ENCODE results near the gene CDYL. TPM values are rescaled to one million over a fixed set of nuclear protein-coding genes. Genes with fewer than 3 reads are reported as not detected.

CDYL gene
- total RNA-seq, 1 experiment from 2014 or later, result 4.2 TPM

DNA sequence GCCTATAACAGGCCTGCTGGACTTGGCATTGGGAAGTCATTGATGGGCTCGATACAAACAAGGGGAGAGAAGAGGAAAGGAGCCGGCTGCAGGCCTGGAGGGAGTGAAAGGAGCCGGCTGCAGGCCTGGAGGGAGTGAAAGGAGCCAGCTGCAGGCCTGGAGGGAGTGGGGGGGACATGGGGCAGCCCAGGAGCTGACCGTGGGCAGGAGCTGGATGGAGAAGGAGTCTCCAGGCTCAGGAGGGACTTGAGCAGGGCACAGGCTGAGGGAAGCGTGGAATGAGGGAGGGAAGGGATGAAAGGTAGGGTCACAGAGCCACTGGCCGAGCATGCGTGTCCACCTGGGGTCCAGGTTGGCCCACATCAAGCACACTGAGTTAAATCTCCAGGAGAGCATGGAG, 195.6 kb downstream of the CDYL start:
- H3K9me2 ChIP-seq (replicated peaks; ENCODE audit: insufficient read depth, low read length), result no peaks in the 10 kb centered on the region
- no peaks in the 10 kb centered on the region for H4K20me1 ChIP-seq (ENCODE audit: insufficient read depth, low read depth, low read length)
- H3K9ac ChIP-seq (ENCODE audit: low read length), result no peak overlapping the region
- no peak overlapping the region for H3K27ac ChIP-seq (ENCODE audit: low read length)
- H3K36me3 ChIP-seq (ENCODE audit: insufficient read depth, low read length), result no peaks in the 10 kb centered on the region
- H3K27me3 ChIP-seq (ENCODE audit: low read length), result no peaks in the 10 kb centered on the region
- H3K4me3 ChIP-seq (ENCODE audit: low read length), result no peak overlapping the region
- no peak overlapping the region for H3K4me2 ChIP-seq (ENCODE audit: low read depth, low read length, poor library complexity, severe bottlenecking)
- no peak overlapping the region for H2AFZ ChIP-seq (ENCODE audit: low read length)
- no peaks in the 10 kb centered on the region for H3K79me2 ChIP-seq (ENCODE audit: low read length)
- no peaks in the 10 kb centered on the region for H3K9me3 ChIP-seq (ENCODE audit: low read length)
- no peak for DNase-seq
- no peaks in the 10 kb centered on the region for H3K4me1 ChIP-seq (ENCODE audit: low read length)

DNA sequence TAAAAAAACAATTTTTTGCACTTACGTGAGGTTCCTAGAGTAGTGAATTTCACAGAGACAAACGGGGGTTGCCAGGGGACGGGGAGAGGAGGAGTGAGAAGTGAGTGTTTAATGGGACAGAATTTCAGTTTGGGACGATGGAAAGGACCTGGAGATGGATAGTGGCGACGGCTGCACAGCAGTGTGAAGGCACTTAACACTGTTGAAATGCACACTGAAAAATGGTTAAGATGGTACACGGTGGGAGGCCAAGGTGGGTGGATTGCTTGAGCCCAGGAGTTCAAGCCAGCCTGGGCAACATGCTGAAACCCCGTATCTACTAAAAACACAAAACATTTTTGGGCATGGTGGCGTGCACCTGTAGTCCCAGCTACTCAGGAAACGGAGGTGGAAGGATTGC, 196.2 kb downstream of the CDYL start:
- Histone ChIP-seq H2AFZ (ENCODE audit: low read length) (no peak overlapping the region), H3K4me1 (ENCODE audit: low read length) (no peaks in the 10 kb centered on the region), H3K36me3 (ENCODE audit: insufficient read depth, low read length) (no peaks in the 10 kb centered on the region), H3K9me3 (ENCODE audit: low read length) (no peaks in the 10 kb centered on the region), H3K4me3 (ENCODE audit: low read length) (no peak overlapping the region), H3K4me2 (ENCODE audit: low read depth, low read length, poor library complexity, severe bottlenecking) (no peak overlapping the region), H3K27me3 (ENCODE audit: low read length) (no peaks in the 10 kb centered on the region), H4K20me1 (ENCODE audit: insufficient read depth, low read depth, low read length) (no peaks in the 10 kb centered on the region), H3K9ac (ENCODE audit: low read length) (no peak overlapping the region), H3K27ac (ENCODE audit: low read length) (no peak overlapping the region), H3K79me2 (ENCODE audit: low read length) (no peaks in the 10 kb centered on the region), H3K9me2 (replicated peaks; ENCODE audit: insufficient read depth, low read length) (no peaks in the 10 kb centered on the region)
- DNase-seq, result no peak

DNA sequence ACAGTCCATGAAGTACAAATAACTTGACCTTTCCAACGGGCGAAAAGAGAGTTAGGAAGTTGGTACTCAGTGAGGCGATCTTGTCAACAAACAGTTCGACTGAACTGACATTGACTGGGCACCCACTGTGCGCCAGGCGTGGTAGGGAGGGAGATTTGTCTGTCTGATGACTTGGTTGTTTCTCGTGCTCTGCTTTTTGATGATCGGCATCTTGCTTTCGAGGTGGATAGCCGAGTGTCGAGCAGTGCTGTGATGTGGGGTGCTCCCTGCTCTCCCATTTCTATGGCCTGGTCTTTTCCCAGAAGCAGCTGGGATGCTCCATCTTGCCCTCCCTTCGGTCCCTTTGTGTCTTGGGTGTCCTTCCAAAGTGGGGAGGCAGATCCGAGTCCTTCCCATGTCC, 197.2 kb downstream of the CDYL start:
- Histone ChIP-seq H3K9me3 (ENCODE audit: low read length) (no peaks in the 10 kb centered on the region), H3K4me1 (ENCODE audit: low read length) (no peaks in the 10 kb centered on the region), H3K27ac (ENCODE audit: low read length) (no peak overlapping the region), H3K4me2 (ENCODE audit: low read depth, low read length, poor library complexity, severe bottlenecking) (no peak overlapping the region), H3K9ac (ENCODE audit: low read length) (no peak overlapping the region), H4K20me1 (ENCODE audit: insufficient read depth, low read depth, low read length) (no peaks in the 10 kb centered on the region), H2AFZ (ENCODE audit: low read length) (no peak overlapping the region), H3K36me3 (ENCODE audit: insufficient read depth, low read length) (no peaks in the 10 kb centered on the region), H3K79me2 (ENCODE audit: low read length) (no peaks in the 10 kb centered on the region), H3K27me3 (ENCODE audit: low read length) (no peaks in the 10 kb centered on the region), H3K9me2 (replicated peaks; ENCODE audit: insufficient read depth, low read length) (no peaks in the 10 kb centered on the region), H3K4me3 (ENCODE audit: low read length) (no peak overlapping the region)
- no peak for DNase-seq

DNA sequence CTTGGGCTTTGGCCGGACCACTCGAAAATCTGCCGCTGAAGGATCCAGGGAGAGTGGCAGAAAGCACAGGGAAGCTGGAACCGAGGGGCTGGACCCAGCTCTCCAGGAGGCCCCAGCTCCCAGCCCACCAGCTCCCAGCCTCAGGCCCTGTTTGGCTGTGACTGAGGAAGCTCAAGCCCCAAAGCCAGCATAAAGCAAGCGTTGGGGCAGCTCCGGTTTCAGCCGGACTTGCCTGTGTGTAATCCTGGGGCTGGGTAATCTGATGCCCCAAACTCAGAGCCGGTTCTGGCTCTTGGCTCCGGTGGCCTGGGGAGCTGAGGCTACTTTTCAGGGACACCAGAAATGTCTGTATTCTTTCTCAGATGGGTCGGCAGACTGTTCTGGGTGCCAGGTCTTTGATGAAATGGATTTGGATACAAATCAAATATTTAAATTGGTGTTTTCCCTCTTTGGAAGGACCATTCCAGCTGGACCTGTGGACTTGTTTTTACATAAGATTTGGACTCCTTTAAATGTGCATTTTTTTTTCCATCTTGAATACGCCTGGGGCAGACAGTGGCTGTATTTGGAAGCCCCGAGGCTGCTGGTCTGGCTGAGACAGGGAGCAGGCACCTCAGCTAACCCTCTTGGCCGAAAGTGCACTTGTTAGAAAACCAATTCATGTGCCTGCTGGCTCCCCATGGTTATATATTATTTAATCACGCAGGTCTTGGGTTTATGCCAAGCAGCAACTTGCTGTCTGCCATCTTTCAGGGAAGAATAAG, 198.0 kb downstream of the CDYL start:
- no peak overlapping the region for H2AFZ ChIP-seq (ENCODE audit: low read length)

DNA sequence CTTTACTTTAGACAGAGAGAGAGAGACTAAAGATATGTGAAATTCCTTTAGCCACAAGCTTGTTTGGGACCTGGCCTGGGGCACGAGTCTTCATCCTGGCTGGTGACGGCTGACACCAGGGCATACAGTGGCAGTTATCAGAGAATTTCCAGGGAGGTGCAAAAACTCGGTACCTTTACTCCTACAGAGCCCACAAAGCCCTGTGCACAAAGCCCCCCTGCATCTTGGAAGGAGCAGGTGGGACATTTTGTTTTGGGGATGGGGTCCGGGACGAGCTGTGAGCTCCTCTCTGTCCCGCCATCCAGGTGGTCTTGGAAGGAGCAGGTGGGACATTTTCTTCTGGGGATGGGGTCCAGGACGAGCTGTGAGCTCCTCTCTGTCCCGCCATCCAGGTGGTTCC, 198.8 kb downstream of the CDYL start:
- Histone ChIP-seq H3K79me2 (ENCODE audit: low read length) (no peaks in the 10 kb centered on the region), H3K9me3 (ENCODE audit: low read length) (no peaks in the 10 kb centered on the region), H3K36me3 (ENCODE audit: insufficient read depth, low read length) (no peaks in the 10 kb centered on the region), H3K9me2 (replicated peaks; ENCODE audit: insufficient read depth, low read length) (no peaks in the 10 kb centered on the region), H2AFZ (ENCODE audit: low read length) (no peak overlapping the region), H3K4me1 (ENCODE audit: low read length) (no peaks in the 10 kb centered on the region), H4K20me1 (ENCODE audit: insufficient read depth, low read depth, low read length) (no peaks in the 10 kb centered on the region), H3K27me3 (ENCODE audit: low read length) (no peaks in the 10 kb centered on the region), H3K9ac (ENCODE audit: low read length) (no peak overlapping the region), H3K4me2 (ENCODE audit: low read depth, low read length, poor library complexity, severe bottlenecking) (no peak overlapping the region), H3K4me3 (ENCODE audit: low read length) (no peak overlapping the region), H3K27ac (ENCODE audit: low read length) (no peak overlapping the region)
- DNase-seq, result no peak

More for the DNA sequence above, 198.0 kb downstream of the CDYL start:
- Histone ChIP-seq H3K9me2 (replicated peaks; ENCODE audit: insufficient read depth, low read length) (no peaks in the 10 kb centered on the region), H3K4me3 (ENCODE audit: low read length) (no peak overlapping the region), H3K79me2 (ENCODE audit: low read length) (no peaks in the 10 kb centered on the region), H3K4me1 (ENCODE audit: low read length) (no peaks in the 10 kb centered on the region), H4K20me1 (ENCODE audit: insufficient read depth, low read depth, low read length) (no peaks in the 10 kb centered on the region), H3K9me3 (ENCODE audit: low read length) (no peaks in the 10 kb centered on the region), H3K27me3 (ENCODE audit: low read length) (no peaks in the 10 kb centered on the region), H3K27ac (ENCODE audit: low read length) (no peak overlapping the region), H3K4me2 (ENCODE audit: low read depth, low read length, poor library complexity, severe bottlenecking) (no peak overlapping the region), H3K9ac (ENCODE audit: low read length) (no peak overlapping the region), H3K36me3 (ENCODE audit: insufficient read depth, low read length) (no peaks in the 10 kb centered on the region)
- DNase-seq, result no peak

DNA sequence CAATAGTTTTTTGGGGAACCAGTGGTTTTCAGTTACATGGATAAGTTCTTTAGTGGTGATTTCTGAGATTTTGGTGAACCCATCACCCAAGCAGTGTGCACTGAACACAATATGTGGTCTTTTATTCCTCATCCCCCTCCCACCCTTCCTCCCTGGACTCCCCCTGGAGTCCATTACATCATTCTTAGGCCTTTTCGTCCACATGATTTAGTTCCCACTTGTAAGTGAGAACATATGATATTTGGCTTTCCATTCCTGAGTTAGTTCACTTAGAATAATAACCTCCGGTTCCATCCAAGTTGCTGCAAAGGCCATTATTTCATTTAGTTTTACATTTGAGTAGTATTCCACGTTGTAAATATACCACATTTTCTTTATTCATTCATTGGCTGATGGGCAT, 199.3 kb downstream of the CDYL start:
- Histone ChIP-seq H3K4me3 (ENCODE audit: low read length) (no peak overlapping the region), H3K27ac (ENCODE audit: low read length) (no peak overlapping the region), H3K9me3 (ENCODE audit: low read length) (no peaks in the 10 kb centered on the region), H3K79me2 (ENCODE audit: low read length) (no peaks in the 10 kb centered on the region), H3K4me2 (ENCODE audit: low read depth, low read length, poor library complexity, severe bottlenecking) (no peak overlapping the region), H2AFZ (ENCODE audit: low read length) (no peak overlapping the region), H3K9ac (ENCODE audit: low read length) (no peak overlapping the region), H3K9me2 (replicated peaks; ENCODE audit: insufficient read depth, low read length) (no peaks in the 10 kb centered on the region), H4K20me1 (ENCODE audit: insufficient read depth, low read depth, low read length) (no peaks in the 10 kb centered on the region), H3K4me1 (ENCODE audit: low read length) (no peaks in the 10 kb centered on the region), H3K27me3 (ENCODE audit: low read length) (no peaks in the 10 kb centered on the region), H3K36me3 (ENCODE audit: insufficient read depth, low read length) (no peaks in the 10 kb centered on the region)
- no peak for DNase-seq

DNA sequence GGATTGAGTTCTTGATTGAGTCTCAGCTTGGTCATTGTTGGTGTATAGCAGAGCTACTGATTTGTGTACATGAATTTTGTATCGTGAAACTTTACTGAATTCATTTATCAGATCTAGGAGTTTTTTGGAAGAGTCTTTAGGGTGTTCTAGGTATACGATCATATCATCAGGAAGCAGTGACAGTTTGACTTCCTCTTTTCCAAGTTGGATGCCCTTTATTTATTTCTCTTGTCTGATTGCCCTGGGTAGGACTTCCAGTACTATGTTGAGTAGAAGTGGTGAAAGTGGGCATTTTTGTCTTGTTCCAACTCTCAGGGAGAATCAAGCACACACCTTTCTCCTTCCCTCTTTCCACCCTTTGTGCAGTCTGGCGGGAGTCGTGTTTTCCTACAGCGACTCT, 201.3 kb downstream of the CDYL start:
- Histone ChIP-seq H3K4me2 (ENCODE audit: low read depth, low read length, poor library complexity, severe bottlenecking) (no peak overlapping the region), H3K4me1 (ENCODE audit: low read length) (no peaks in the 10 kb centered on the region), H3K4me3 (ENCODE audit: low read length) (no peak overlapping the region), H3K9me3 (ENCODE audit: low read length) (no peaks in the 10 kb centered on the region), H3K79me2 (ENCODE audit: low read length) (no peaks in the 10 kb centered on the region), H3K36me3 (ENCODE audit: insufficient read depth, low read length) (no peaks in the 10 kb centered on the region), H3K9ac (ENCODE audit: low read length) (no peak overlapping the region), H3K27ac (ENCODE audit: low read length) (no peak overlapping the region), H2AFZ (ENCODE audit: low read length) (no peak overlapping the region), H3K9me2 (replicated peaks; ENCODE audit: insufficient read depth, low read length) (no peaks in the 10 kb centered on the region), H3K27me3 (ENCODE audit: low read length) (no peaks in the 10 kb centered on the region), H4K20me1 (ENCODE audit: insufficient read depth, low read depth, low read length) (no peaks in the 10 kb centered on the region)
- DNase-seq, result no peak

DNA sequence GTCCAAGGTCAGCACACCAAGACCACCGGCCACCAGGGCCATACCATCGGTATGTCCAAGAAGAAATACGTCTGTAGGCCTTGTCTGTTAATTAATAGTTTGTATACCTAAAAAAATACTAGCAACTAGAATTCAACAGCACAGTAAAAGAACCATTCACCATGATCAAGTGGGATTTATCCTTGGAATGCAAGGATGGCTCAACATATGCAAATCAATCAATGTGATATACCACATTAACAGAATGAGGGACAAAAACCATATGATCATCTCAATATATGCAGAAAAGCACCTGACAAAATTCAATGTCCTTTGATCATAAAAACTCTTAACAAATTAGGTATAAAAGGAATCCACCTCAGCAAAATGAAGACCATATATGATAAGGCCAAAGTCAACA, 203.2 kb downstream of the CDYL start:
- Histone ChIP-seq H3K27me3 (ENCODE audit: low read length) (no peaks in the 10 kb centered on the region), H3K9me2 (replicated peaks; ENCODE audit: insufficient read depth, low read length) (no peaks in the 10 kb centered on the region), H3K79me2 (ENCODE audit: low read length) (no peaks in the 10 kb centered on the region), H3K4me2 (ENCODE audit: low read depth, low read length, poor library complexity, severe bottlenecking) (no peak overlapping the region), H2AFZ (ENCODE audit: low read length) (no peak overlapping the region), H3K36me3 (ENCODE audit: insufficient read depth, low read length) (no peaks in the 10 kb centered on the region), H3K4me3 (ENCODE audit: low read length) (no peak overlapping the region), H3K27ac (ENCODE audit: low read length) (no peak overlapping the region), H3K9me3 (ENCODE audit: low read length) (no peaks in the 10 kb centered on the region), H4K20me1 (ENCODE audit: insufficient read depth, low read depth, low read length) (no peaks in the 10 kb centered on the region), H3K4me1 (ENCODE audit: low read length) (no peaks in the 10 kb centered on the region), H3K9ac (ENCODE audit: low read length) (no peak overlapping the region)
- DNase-seq, result no peak
